ENCODE results near the gene ABCA13. TPM values are rescaled to one million over a fixed set of nuclear protein-coding genes. Genes with fewer than 3 reads are reported as not detected.
"Not testable (repeated sequence)": the region's sequence is repeated elsewhere in the genome, so short reads cannot be mapped to it uniquely, and the experiment has no call there.

Gene ABCA13
- total RNA-seq, 1 donor from 2014 or later: 0.02 TPM

- intact Hi-C loops (cut with micrococcal nuclease): no loop called here
These were observed 3.8 kb downstream of the ABCA13 start for GRCh38 chr7:48175019-48175418.

GRCh38 chr7:48176356-48176893, 5.2 kb downstream of the ABCA13 start:
- intact Hi-C loops (cut with micrococcal nuclease): no loop called here

GRCh38 chr7:48177271-48177670, 6.0 kb downstream of the ABCA13 start:
- intact Hi-C loops (cut with micrococcal nuclease): no loop called here

DNA sequence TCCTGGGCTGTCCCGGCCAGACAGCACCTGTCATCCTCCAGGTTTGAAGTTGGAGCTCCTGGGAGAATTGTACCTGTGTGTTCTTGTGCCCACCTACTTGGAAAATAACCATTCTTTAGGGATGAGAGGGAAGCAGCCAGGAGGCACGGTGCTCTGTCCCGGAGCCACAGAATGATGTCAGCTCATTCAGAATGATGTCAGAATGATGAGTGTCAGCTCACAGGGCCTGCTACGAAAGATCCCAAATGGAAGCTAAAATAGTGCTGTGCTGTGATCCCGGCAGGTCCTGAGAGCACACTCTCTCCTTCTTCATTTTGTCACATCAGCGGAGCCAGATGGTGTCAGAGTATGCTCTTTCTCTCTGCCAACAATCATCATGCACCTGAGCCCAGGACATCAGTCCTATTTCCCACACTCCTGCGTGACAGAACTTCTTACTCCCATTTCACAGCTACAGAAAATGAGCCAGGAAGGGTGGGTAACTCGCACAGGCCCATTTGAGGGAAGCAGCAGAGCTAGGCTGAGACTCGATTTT, 8.3 kb downstream of the ABCA13 start:
- intact Hi-C loops (cut with micrococcal nuclease): no loop called here

- intact Hi-C loops (cut with micrococcal nuclease): no loop called here
These were observed 9.7 kb downstream of the ABCA13 start for GRCh38 chr7:48180981-48181380.

GRCh38 chr7:48182718-48183369, 11.6 kb downstream of the ABCA13 start:
- intact Hi-C loops (cut with micrococcal nuclease): no loop called here

GRCh38 chr7:48183370-48183743, 12.1 kb downstream of the ABCA13 start:
- intact Hi-C loops (cut with micrococcal nuclease): no loop called here

GRCh38 chr7:48183965-48184364, 12.7 kb downstream of the ABCA13 start:
- intact Hi-C loops (cut with micrococcal nuclease): no loop called here

DNA sequence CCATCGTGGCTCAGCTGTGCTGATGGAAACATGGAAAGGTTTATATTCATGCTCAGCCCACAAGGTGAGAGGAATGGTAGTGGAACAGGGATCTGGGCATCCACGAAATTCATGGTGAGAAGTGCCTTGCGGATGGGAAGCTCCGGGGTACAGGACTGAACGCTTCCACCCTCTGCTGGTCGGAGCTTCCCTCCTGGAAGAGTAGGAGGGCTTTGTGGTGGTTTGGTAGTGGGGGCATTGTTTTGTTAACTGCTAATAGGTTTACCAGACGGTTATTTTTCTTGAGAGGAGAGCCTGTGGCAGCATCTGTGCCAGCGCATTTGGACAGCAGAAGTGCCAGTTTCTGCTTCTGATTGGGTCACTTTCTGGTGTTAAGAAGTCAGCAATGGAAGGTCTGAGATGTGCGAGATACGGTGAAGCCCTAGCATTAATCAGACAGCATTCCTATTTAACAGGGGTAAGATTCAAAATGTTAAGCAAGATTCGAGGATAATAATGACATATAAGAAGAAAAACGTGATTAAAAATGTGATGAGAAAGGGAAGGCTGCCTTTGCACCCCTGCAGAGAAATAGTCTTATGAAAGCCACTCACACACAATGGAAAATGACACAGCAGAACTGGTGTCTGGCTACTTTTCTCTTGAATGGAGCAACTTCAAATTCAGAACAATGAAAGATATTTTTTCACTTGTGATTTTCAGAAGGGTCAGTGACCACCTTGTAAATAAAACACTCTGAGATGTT, 17.7 kb downstream of the ABCA13 start:
- intact Hi-C loops (cut with micrococcal nuclease): no loop called here

- intact Hi-C loops (cut with micrococcal nuclease): no loop called here
These were observed 21.7 kb downstream of the ABCA13 start for GRCh38 chr7:48192996-48193395.

DNA sequence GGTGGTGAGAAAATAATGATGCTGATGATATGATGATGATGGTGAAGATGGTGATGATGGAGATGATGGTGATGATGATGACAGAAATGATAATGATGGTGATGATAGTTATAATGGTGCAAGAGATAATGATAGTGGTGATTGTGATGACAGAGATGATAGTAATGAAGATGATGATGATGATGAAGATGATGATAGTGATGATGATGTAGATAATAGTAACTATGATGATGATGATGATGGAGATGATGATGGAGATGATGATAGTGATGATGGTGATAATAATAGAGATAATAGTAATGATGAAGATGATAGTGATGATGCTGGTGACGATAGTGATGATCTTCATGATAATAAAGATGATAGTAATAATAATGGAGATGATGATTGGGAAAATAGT, 22.2 kb downstream of the ABCA13 start:
- intact Hi-C loops (cut with micrococcal nuclease): no loop called here

DNA sequence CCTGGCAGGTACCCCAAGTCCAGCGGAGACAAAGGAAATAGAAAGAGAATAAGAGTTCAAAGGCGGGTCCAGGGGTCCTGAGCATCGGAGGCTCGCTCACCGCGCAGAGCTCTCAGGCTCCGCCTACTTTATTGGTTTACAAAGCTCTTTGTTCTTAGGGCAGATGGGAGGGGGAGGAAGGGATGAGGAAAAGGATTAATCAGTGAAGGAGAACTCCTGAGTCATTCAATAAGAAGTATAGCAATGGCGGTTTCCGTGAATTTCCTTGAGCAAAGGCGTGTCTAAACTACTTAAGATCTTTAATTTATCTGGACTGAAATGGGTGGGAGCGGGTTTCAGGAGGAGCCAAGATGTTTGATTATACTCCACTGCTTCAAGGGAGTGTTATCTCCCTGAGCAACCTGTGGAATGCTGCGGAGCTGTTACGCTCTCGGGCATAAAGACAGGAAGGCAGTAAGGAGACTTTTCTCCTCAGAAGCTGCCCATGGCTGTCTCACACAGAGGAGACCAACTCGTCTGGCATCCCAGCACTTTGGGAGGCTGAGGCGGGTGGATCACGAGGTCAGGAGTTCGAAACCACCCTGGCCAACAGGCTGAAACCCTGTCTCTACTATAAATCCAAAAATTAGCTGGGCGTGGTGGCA, 29.8 kb downstream of the ABCA13 start:
- intact Hi-C loops (cut with micrococcal nuclease): not testable (repeated sequence)

- intact Hi-C loops (cut with micrococcal nuclease): not testable (repeated sequence)
These were observed 31.7 kb downstream of the ABCA13 start for GRCh38 chr7:48202916-48203315.

DNA sequence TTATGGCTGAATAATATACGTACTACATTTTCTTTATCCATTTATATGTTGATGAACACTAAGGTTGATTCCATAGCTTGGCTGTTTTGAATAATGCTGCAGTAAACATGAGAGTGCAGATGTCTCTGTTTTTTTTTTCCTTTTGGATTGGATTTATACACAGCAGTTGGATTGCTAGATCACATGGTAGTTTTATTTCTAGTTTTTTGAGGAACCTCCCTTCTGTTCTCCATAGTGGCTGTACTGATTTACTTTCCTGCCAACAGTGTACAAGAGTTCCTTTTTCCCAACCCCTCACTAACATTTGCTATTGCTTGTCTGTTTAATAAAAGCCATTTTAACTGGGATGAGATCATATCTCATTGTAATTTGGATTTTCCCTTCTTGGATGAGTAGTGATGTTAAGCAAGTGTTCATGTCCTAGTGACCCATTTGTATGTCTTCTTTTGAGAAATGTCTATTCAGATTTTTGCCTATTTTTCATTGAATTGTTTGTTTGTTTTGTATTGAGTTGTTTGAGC, 36.0 kb downstream of the ABCA13 start:
- intact Hi-C loops (cut with micrococcal nuclease): no loop called here

GRCh38 chr7:48209004-48209600, 37.8 kb downstream of the ABCA13 start:
- intact Hi-C loops (cut with micrococcal nuclease): no loop called here

DNA sequence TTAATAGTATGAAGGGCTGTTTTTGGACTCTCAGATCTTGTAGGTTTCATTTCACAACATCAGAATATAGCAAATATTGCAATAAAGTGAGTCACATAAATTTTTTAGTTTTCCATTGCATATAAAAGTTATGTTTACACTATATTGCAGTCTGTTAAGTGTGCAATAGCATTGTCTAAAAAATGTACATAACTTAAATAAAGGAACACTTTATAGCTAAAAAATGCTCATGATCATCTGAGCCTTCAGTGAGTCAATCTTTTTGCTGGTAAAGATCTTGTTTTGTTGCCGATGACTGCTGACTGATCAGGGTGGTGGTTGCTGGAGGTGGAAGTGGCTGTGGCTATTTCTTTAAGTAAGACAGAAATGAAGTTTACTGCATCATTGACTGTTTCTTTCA, 42.0 kb downstream of the ABCA13 start:
- intact Hi-C loops (cut with micrococcal nuclease): no loop called here

DNA sequence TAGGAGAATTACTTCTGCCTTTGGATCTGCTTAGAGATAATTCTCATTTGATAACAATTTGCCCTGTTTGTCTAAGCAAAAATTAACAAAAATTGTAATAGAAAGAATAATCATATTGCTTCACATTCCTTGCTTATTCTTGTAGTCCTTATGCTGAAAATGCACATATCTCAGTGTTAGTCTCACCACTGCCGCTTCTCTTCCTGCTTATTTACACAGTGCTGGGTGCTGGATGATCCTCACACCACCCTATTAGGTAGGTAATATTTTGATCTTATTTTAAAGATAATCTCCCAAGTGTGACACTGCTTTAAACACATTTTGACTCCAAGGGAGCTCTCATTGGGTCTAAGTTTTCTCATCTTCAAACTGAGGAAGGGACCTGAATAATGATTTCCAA, 46.0 kb downstream of the ABCA13 start:
- intact Hi-C loops (cut with micrococcal nuclease): no loop called here

DNA sequence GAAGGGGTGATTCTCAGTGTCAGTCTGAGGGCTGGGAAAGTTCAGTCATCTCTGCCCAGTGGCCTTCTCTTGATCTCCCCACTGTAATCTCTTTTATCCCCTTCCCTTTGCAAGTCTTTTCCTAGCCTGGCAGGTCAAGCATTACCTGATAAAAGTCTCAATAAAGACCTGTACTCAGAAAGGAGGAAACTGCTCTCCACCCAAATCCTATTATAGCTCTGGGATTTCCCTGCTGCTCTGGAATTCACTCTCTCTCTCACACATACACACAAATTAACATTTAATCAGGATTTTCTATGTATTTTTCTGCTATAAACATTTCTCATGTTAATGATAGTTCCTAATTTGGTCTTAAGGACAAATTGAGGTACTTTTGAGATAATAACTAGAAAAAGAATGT, 46.5 kb downstream of the ABCA13 start:
- intact Hi-C loops (cut with micrococcal nuclease): no loop called here

- intact Hi-C loops (cut with micrococcal nuclease): no loop called here
These were observed 52.8 kb downstream of the ABCA13 start for GRCh38 chr7:48224042-48224441.

GRCh38 chr7:48225101-48225500, 53.8 kb downstream of the ABCA13 start:
- intact Hi-C loops (cut with micrococcal nuclease): no loop called here

- intact Hi-C loops (cut with micrococcal nuclease): no loop called here
These were observed 66.1 kb downstream of the ABCA13 start for GRCh38 chr7:48237354-48237753.
